CD8-positive, alpha-beta memory T cell (primary cell): Measurements from ENCODE around the gene KCNN4. TPM values are rescaled to one million over a fixed set of nuclear protein-coding genes. Genes with fewer than 3 reads are reported as not detected.
"Not testable (repeated sequence)": the region's sequence is repeated elsewhere in the genome, so short reads cannot be mapped to it uniquely, and the experiment has no call there.

Experiments
- CTCF ChIA-PET: fragments of 350-600 bp; sonication (Branson Sonifier 250); formaldehyde crosslinking; loops from one replicate; lab custom pipeline; 2021; ENCODE audit warnings: antibody characterized with exemption; lab: Charles Lee
- POLR2A ChIA-PET: fragments of 350-600 bp; sonication (Branson Sonifier 250); formaldehyde crosslinking; loops from one replicate; lab custom pipeline; 2021; ENCODE audit warnings: antibody characterized with exemption; lab: Charles Lee
- DNase-seq, 5 donors: peaks; one replicate each; pipeline versions ENCODE4 v3.0.0 to v3.0.0-alpha.2; 2020 to 2022; ENCODE audit warnings: mixed read lengths in 1 of 5
- H3K27ac ChIP-seq: one replicate; pipeline ENCODE4 v1.7.0; 2013; ENCODE audit warnings: low read depth, mild to moderate bottlenecking, low read length, moderate library complexity
- H3K27me3 ChIP-seq: 2 replicates; pipeline ENCODE4 v1.7.0; 2013; ENCODE audit warnings: low read length, mild to moderate bottlenecking; ENCODE audit not compliant: insufficient read depth, poor library complexity, severe bottlenecking
- H3K36me3 ChIP-seq: 2 replicates; pipeline ENCODE4 v1.7.0; 2013; ENCODE audit warnings: mild to moderate bottlenecking, low read length, moderate library complexity; ENCODE audit not compliant: insufficient read depth
- H3K4me1 ChIP-seq: 2 replicates; pipeline ENCODE4 v1.7.0; 2013; ENCODE audit warnings: mild to moderate bottlenecking, low read length, moderate library complexity; ENCODE audit not compliant: insufficient read depth
- H3K4me3 ChIP-seq: 2 replicates; pipeline ENCODE4 v1.7.0; 2013; ENCODE audit warnings: mild to moderate bottlenecking, low read length
- H3K9me3 ChIP-seq: 2 replicates; pipeline ENCODE4 v1.7.0; 2013; ENCODE audit warnings: mild to moderate bottlenecking, low read length
- H3K27ac Mint-ChIP-seq, 8 donors: one replicate each; pipeline ENCODE4 v1.8.0; 2020 to 2021; ENCODE audit warnings: mixed read lengths in 8 of 8, mild to moderate bottlenecking in 6 of 8, inconsistent platforms in 3 of 8, moderate library complexity in 3 of 8
- H3K27me3 Mint-ChIP-seq, 2 donors: one replicate each; pipeline ENCODE4 v1.8.0; 2020 to 2021; ENCODE audit warnings: mixed read lengths in 2 of 2, mild to moderate bottlenecking in 1 of 2, moderate library complexity in 1 of 2
- H3K36me3 Mint-ChIP-seq, 3 donors: one replicate each; pipeline ENCODE4 v1.8.0; 2020 to 2021; ENCODE audit warnings: mixed read lengths in 3 of 3, inconsistent platforms in 1 of 3, mild to moderate bottlenecking in 1 of 3
- H3K4me1 Mint-ChIP-seq, 3 donors: one replicate each; pipeline ENCODE4 v1.8.0; 2020 to 2021; ENCODE audit warnings: mixed read lengths in 3 of 3, inconsistent platforms in 1 of 3, mild to moderate bottlenecking in 1 of 3
- H3K4me3 Mint-ChIP-seq, 7 donors: one replicate each; pipeline ENCODE4 v1.8.0; 2020 to 2021; ENCODE audit warnings: mixed read lengths in 7 of 7, mild to moderate bottlenecking in 6 of 7, moderate library complexity in 4 of 7, inconsistent platforms in 2 of 7
- H3K9me3 Mint-ChIP-seq, 5 donors: one replicate each; pipeline ENCODE4 v1.8.0; 2020 to 2022; ENCODE audit warnings: mixed read lengths in 5 of 5, mild to moderate bottlenecking in 3 of 5, moderate library complexity in 2 of 5, inconsistent platforms in 1 of 5
- polyA plus RNA-seq: library from polyadenylated mRNA; unstranded; fragments of 300-500 nt; fragmentation: Illumina TruSeq; gene quantifications from one replicate; pipeline ENCODE4 v1.2.3, GENCODE V29; 2021
- total RNA-seq, 2 experiments: library from RNA; stranded (reverse); gene quantifications; one replicate each; pipeline ENCODE4 v1.2.3, GENCODE V29; 2021

KCNN4 gene
- total and polyA plus RNA-seq, 3 experiments from 2014 or later = 8.3 to 97.6 (median 93.8) TPM

- peaks cover 0 to 35% (median 1%) of the 10 kb centered on the region in 3 donors for H3K36me3 Mint-ChIP-seq
- Histone ChIP-seq H3K4me3 (no peak overlapping the region), H3K27me3 (no peaks in the 10 kb centered on the region), H3K4me1 (peaks cover 35% of the 10 kb centered on the region), H3K9me3 (no peaks in the 10 kb centered on the region), H3K36me3 (peaks cover 19% of the 10 kb centered on the region), H3K27ac (no peak overlapping the region)
- ChIA-PET CTCF (interaction anchor here (0.7 to 4.5 kb wide), 4 partner anchors 10 to 23 kb away, joined by 3 to 27 read pairs (median 8); partner anchors contain the start of gene SMG9), POLR2A (no interaction called here)
- H3K4me3 Mint-ChIP-seq = no peak overlapping the region
- peak overlapping the region in 4 of 8 donors; percentile 10 to 84 (median 48) for H3K27ac Mint-ChIP-seq
- peaks cover 29 to 39% (median 29%) of the 10 kb centered on the region in 3 donors for H3K4me1 Mint-ChIP-seq
- H3K9me3 Mint-ChIP-seq = no peaks in the 10 kb centered on the region
- peaks cover 0 to 3% of the 10 kb centered on the region in 2 donors for H3K27me3 Mint-ChIP-seq
- DNase-seq = no peak
These were observed 12.3 kb downstream of the KCNN4 start for GRCh38 chr19:43768273-43769050.

DNA sequence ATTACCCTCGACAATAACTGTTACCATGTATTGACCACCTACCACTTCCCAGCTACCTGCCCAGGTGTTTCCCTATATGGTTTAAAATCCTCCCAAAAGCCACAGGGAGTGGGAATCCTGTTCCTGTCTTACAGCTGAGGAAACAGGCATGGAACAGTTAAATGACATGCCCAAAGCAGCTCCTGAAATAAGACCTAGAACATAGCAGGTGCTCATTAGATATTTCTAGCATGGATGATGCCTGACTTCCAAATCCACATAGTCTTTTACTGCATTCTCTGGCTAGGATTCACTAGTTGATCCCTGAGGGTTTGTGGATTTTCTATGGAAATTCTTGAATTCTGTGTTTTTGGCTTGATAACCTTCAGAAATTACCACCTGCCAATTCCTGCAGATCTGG, 13.0 kb downstream of the KCNN4 start:
- Histone ChIP-seq H3K4me3 (no peak overlapping the region), H3K27me3 (no peaks in the 10 kb centered on the region), H3K27ac (no peak overlapping the region), H3K9me3 (no peaks in the 10 kb centered on the region), H3K36me3 (peaks cover 19% of the 10 kb centered on the region), H3K4me1 (peaks cover 35% of the 10 kb centered on the region)
- peak overlapping the region in 5 of 8 donors; percentile 10 to 84 (median 66) for H3K27ac Mint-ChIP-seq
- H3K27me3 Mint-ChIP-seq = peaks cover 0 to 3% of the 10 kb centered on the region in 2 donors
- peaks cover 0 to 30% (median 1%) of the 10 kb centered on the region in 3 donors for H3K36me3 Mint-ChIP-seq
- no peak for DNase-seq
- no peak overlapping the region for H3K4me3 Mint-ChIP-seq
- H3K9me3 Mint-ChIP-seq = no peaks in the 10 kb centered on the region
- H3K4me1 Mint-ChIP-seq = peaks cover 33 to 42% (median 36%) of the 10 kb centered on the region in 3 donors
- ChIA-PET POLR2A (interaction anchor here (0.6 kb wide), 1 partner anchor 12 kb away, joined by 3 read pairs; no protein-coding TSS in a partner anchor), CTCF (interaction anchor here (0.7 to 4.5 kb wide), 6 partner anchors 10 to 22 kb away, joined by 3 to 27 read pairs (median 10); partner anchors contain the start of genes KCNN4 and SMG9)

DNA sequence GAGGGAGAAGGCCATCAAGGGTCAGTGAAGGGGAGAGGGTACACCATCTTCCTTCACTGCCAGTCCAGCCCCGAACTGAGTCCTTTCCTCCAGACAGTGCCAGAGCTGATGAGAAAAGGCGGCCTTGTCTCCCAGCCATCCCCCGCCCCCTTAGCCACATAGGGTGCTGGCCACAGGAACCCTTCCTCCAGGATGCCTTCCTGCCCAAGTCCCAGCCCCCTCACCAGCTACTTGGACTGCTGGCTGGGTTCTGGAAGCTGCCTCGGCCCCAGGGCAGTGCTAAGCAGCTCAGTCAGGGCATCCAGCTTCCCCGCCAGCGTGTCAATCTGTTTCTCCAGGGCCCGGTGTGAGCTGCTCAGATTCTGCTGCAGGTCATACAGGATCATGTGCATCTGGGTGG, 13.5 kb downstream of the KCNN4 start:
- no peak overlapping the region for H3K4me3 Mint-ChIP-seq
- H3K9me3 Mint-ChIP-seq = no peaks in the 10 kb centered on the region
- CTCF ChIA-PET = interaction anchor here (0.9 to 4.5 kb wide), 5 partner anchors 10 to 22 kb away, joined by 3 to 27 read pairs (median 13); partner anchors contain the start of genes KCNN4 and SMG9
- H3K27me3 ChIP-seq = no peaks in the 10 kb centered on the region
- POLR2A ChIA-PET = interaction anchor here (0.6 kb wide), 1 partner anchor 13 kb away, joined by 3 read pairs; no protein-coding TSS in a partner anchor
- peaks cover 35% of the 10 kb centered on the region for H3K4me1 ChIP-seq
- H3K4me1 Mint-ChIP-seq = peaks cover 35 to 42% (median 36%) of the 10 kb centered on the region in 3 donors
- peak overlapping the region in 7 of 8 donors; percentile 61 to 99 (median 86) for H3K27ac Mint-ChIP-seq
- H3K9me3 ChIP-seq = no peaks in the 10 kb centered on the region
- no peak overlapping the region for H3K4me3 ChIP-seq
- no peak for DNase-seq
- peaks cover 0 to 3% of the 10 kb centered on the region in 2 donors for H3K27me3 Mint-ChIP-seq
- H3K27ac ChIP-seq = no peak overlapping the region
- peaks cover 19% of the 10 kb centered on the region for H3K36me3 ChIP-seq
- H3K36me3 Mint-ChIP-seq = peaks cover 0 to 30% (median 1%) of the 10 kb centered on the region in 3 donors

GRCh38 chr19:43766755-43767043, 14.1 kb downstream of the KCNN4 start:
- Mint-ChIP-seq H3K27ac (peak overlapping the region; percentile 84 to 99 (median 90)), H3K4me3 (peak overlapping the region in 4 of 7 donors; percentile 35 to 71 (median 54)), H3K27me3 (peaks cover 0 to 3% of the 10 kb centered on the region in 2 donors), H3K36me3 (peaks cover 0 to 30% (median 1%) of the 10 kb centered on the region in 3 donors), H3K9me3 (no peaks in the 10 kb centered on the region), H3K4me1 (peaks cover 35 to 42% (median 36%) of the 10 kb centered on the region in 3 donors)
- no peak for DNase-seq
- ChIA-PET CTCF (interaction anchor here (1.1 to 4.5 kb wide), 7 partner anchors 8 to 98 kb away, joined by 3 to 27 read pairs (median 10); partner anchors contain the start of genes KCNN4, PLAUR and SMG9), POLR2A (no interaction called here)
- Histone ChIP-seq H3K4me1 (peaks cover 35% of the 10 kb centered on the region), H3K27me3 (no peaks in the 10 kb centered on the region), H3K36me3 (peaks cover 19% of the 10 kb centered on the region), H3K4me3 (no peak overlapping the region), H3K9me3 (no peaks in the 10 kb centered on the region), H3K27ac (peak overlapping the region; percentile 57)

- Histone ChIP-seq H3K36me3 (peaks cover 15% of the 10 kb centered on the region), H3K27ac (peak overlapping the region; percentile 57), H3K4me3 (peak overlapping the region; percentile 27), H3K4me1 (peaks cover 35% of the 10 kb centered on the region), H3K27me3 (no peaks in the 10 kb centered on the region), H3K9me3 (no peaks in the 10 kb centered on the region)
- no peaks in the 10 kb centered on the region for H3K9me3 Mint-ChIP-seq
- H3K27me3 Mint-ChIP-seq = peaks cover 0 to 3% of the 10 kb centered on the region in 2 donors
- CTCF ChIA-PET = interaction anchor here (0.7 to 4.5 kb wide), 8 partner anchors 12 to 170 kb away, joined by 3 to 27 read pairs (median 10); partner anchors contain the start of genes KCNN4, PLAUR and SMG9
- peaks cover 0 to 25% (median 1%) of the 10 kb centered on the region in 3 donors for H3K36me3 Mint-ChIP-seq
- peak overlapping the region; percentile 84 to 99 (median 90) for H3K27ac Mint-ChIP-seq
- peak; percentile 31 to 85 (median 60) for DNase-seq
- POLR2A ChIA-PET = interaction anchor here (1.0 to 1.6 kb wide), 2 partner anchors 10 to 97 kb away, joined by 4 to 19 read pairs; partner anchors contain the start of gene SMG9
- H3K4me3 Mint-ChIP-seq = peak overlapping the region; percentile 12 to 76 (median 57)
- H3K4me1 Mint-ChIP-seq = peaks cover 35 to 42% (median 36%) of the 10 kb centered on the region in 3 donors
These were observed 15.5 kb downstream of the KCNN4 start for GRCh38 chr19:43765109-43765876.

DNA sequence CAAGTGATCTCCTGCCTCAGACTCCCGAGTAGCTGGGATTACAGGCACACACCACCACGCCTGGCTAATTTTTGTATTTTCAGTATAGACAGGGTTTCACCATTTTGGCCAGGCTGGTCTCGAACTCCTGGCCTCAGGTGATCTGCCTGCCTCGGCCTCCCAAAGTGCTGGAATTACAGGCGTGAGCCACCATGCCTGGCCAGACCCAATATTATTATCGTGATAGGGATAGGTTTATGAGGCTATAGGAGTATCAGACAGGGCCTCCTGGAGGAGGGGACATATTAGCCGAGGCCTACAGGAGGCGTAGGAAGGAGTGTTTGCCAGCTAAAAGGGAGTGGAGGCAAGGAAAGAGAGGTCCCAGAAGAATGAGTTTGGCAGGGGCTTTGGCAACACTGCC, 16.1 kb downstream of the KCNN4 start:
- H3K9me3 Mint-ChIP-seq, DNase-seq, H3K9me3 ChIP-seq, H3K27me3 Mint-ChIP-seq, H3K27me3 ChIP-seq: not testable (repeated sequence)
- H3K36me3 ChIP-seq = peaks cover 14% of the 10 kb centered on the region
- Mint-ChIP-seq H3K4me1 (peaks cover 35 to 42% (median 36%) of the 10 kb centered on the region in 3 donors), H3K4me3 (peak overlapping the region in 6 of 7 donors; percentile 49 to 83 (median 60)), H3K36me3 (peaks cover 0 to 20% (median 1%) of the 10 kb centered on the region in 3 donors), H3K27ac (peak overlapping the region; percentile 84 to 99 (median 90))
- peak overlapping the region; percentile 57 for H3K27ac ChIP-seq
- CTCF ChIA-PET = interaction anchor here (1.0 to 4.5 kb wide), 7 partner anchors 12 to 170 kb away, joined by 3 to 27 read pairs (median 10); partner anchors contain the start of genes KCNN4, PLAUR and SMG9
- H3K4me1 ChIP-seq = peaks cover 35% of the 10 kb centered on the region
- H3K4me3 ChIP-seq = peak overlapping the region; percentile 27
- POLR2A ChIA-PET = interaction anchor here (1.0 to 1.6 kb wide), 2 partner anchors 10 to 96 kb away, joined by 4 to 19 read pairs; partner anchors contain the start of gene SMG9

GRCh38 chr19:43763473-43763939, 17.3 kb downstream of the KCNN4 start:
- DNase-seq = no peak
- Mint-ChIP-seq H3K36me3 (peaks cover 0 to 9% (median 1%) of the 10 kb centered on the region in 3 donors), H3K9me3 (no peaks in the 10 kb centered on the region), H3K27ac (peak overlapping the region in 5 of 8 donors; percentile 23 to 88 (median 68)), H3K4me1 (peaks cover 35 to 41% (median 36%) of the 10 kb centered on the region in 3 donors), H3K27me3 (peaks cover 0 to 3% of the 10 kb centered on the region in 2 donors), H3K4me3 (no peak overlapping the region)
- ChIA-PET CTCF (interaction anchor here (0.8 to 3.1 kb wide), 4 partner anchors 14 to 95 kb away, joined by 4 to 13 read pairs (median 6); no protein-coding TSS in a partner anchor), POLR2A (interaction anchor here (0.6 kb wide), 1 partner anchor 101 kb away, joined by 6 read pairs; no protein-coding TSS in a partner anchor)
- Histone ChIP-seq H3K27me3 (no peaks in the 10 kb centered on the region), H3K4me3 (no peak overlapping the region), H3K9me3 (no peaks in the 10 kb centered on the region), H3K36me3 (peaks cover 4% of the 10 kb centered on the region), H3K27ac (no peak overlapping the region), H3K4me1 (peaks cover 35% of the 10 kb centered on the region)
